Transverse colon (tissue), 4 donors: ENCODE measurements around the gene MARVELD3.

Experiments
- CTCF ChIP-seq, 5 experiments: fragments of 200-600 bp in 3 of 5; fragments of 450-650 bp in 2 of 5; sonication (generic) in 3 of 5; IDR thresholded peaks; 1 replicate in 2 of 5; 2 replicates in 3 of 5; pipeline ENCODE4 v1.5.1; 2016 to 2017; ENCODE audit warnings: antibody characterized with exemption in 5 of 5, inconsistent platforms in 3 of 5, mild to moderate bottlenecking in 2 of 5, moderate library complexity in 1 of 5
- EP300 ChIP-seq: sonication (generic); formaldehyde crosslinking; IDR thresholded peaks from one replicate; pipeline ENCODE4 v1.6.1; 2017; ENCODE audit warnings: antibody characterized with exemption, low read depth
- POLR2A ChIP-seq: fragments of 450-650 bp; IDR thresholded peaks from one replicate; pipeline ENCODE4 v1.6.1; 2016; ENCODE audit warnings: antibody characterized with exemption, mild to moderate bottlenecking, moderate library complexity
- POLR2AphosphoS5 ChIP-seq, 3 donors: sonication (generic); formaldehyde crosslinking; IDR thresholded peaks; one replicate each; pipeline ENCODE4 v1.6.1; 2016; ENCODE audit warnings: antibody characterized with exemption in 3 of 3

- TF ChIP-seq CTCF (IDR thresholded peaks at IDR 0.05): peak in 1 of 5 experiments; percentile 4
- TF ChIP-seq POLR2A: no peak
- TF ChIP-seq EP300: no peak
- TF ChIP-seq POLR2AphosphoS5 (IDR thresholded peaks at IDR 0.05): no peak
These were observed 44.0 kb downstream of the MARVELD3 start for GRCh38 chr16:71669926-71670536.
